HG03196 (cell line): ENCODE data around the gene TAS2R41.
"Not testable (repeated sequence)": the region's sequence is repeated elsewhere in the genome, so short reads cannot be mapped to it uniquely, and the experiment has no call there.

Experiments used
- ATAC-seq: cut with Tn5 transposase; IDR thresholded peaks from one replicate; pipeline ENCODE4 v1.9.1; 2021; ENCODE audit not compliant: unreplicated experiment

Gene TAS2R41

GRCh38 chr7:143455942-143456341 is 21.7 kb upstream of the TAS2R41 start:
- no peak for ATAC-seq

- ATAC-seq, result no peak
Measured at GRCh38 chr7:143456992-143457793, 20.5 kb upstream of the TAS2R41 start.

GRCh38 chr7:143458263-143458662 is 19.4 kb upstream of the TAS2R41 start:
- ATAC-seq, result no peak

- no peak for ATAC-seq
Measured at GRCh38 chr7:143458681-143459080, 19.0 kb upstream of the TAS2R41 start.

- ATAC-seq, result no peak
Measured at GRCh38 chr7:143459359-143459758, 18.3 kb upstream of the TAS2R41 start.

GRCh38 chr7:143460271-143460979 is 17.2 kb upstream of the TAS2R41 start:
- ATAC-seq, result no peak

- no peak for ATAC-seq
Measured at GRCh38 chr7:143462045-143462444, 15.6 kb upstream of the TAS2R41 start.

GRCh38 chr7:143463556-143463955 is 14.1 kb upstream of the TAS2R41 start:
- ATAC-seq, result no peak

GRCh38 chr7:143463957-143464356 is 13.7 kb upstream of the TAS2R41 start:
- no peak for ATAC-seq

- no peak for ATAC-seq
Measured at GRCh38 chr7:143467724-143468123, 9.9 kb upstream of the TAS2R41 start.

GRCh38 chr7:143472071-143472689 is 5.5 kb upstream of the TAS2R41 start:
- ATAC-seq, result not testable (repeated sequence)

- no peak for ATAC-seq
Measured at GRCh38 chr7:143479055-143479766, 1.5 kb downstream of the TAS2R41 start.

GRCh38 chr7:143480501-143480900 is 2.8 kb downstream of the TAS2R41 start:
- no peak for ATAC-seq

- ATAC-seq, result no peak
Measured at GRCh38 chr7:143484119-143484518, 6.4 kb downstream of the TAS2R41 start.

- ATAC-seq, result no peak
Measured at GRCh38 chr7:143485094-143485493, 7.4 kb downstream of the TAS2R41 start.

- ATAC-seq, result no peak
Measured at GRCh38 chr7:143485500-143485899, 7.8 kb downstream of the TAS2R41 start.

- ATAC-seq, result not testable (repeated sequence)
Measured at GRCh38 chr7:143486266-143486665, 8.6 kb downstream of the TAS2R41 start.

- ATAC-seq, result no peak
Measured at GRCh38 chr7:143487061-143487460, 9.4 kb downstream of the TAS2R41 start.

GRCh38 chr7:143487566-143487965 is 9.9 kb downstream of the TAS2R41 start:
- ATAC-seq, result no peak

- no peak for ATAC-seq
Measured at GRCh38 chr7:143490717-143491306, 13.1 kb downstream of the TAS2R41 start.

GRCh38 chr7:143492043-143492471 is 14.4 kb downstream of the TAS2R41 start:
- no peak for ATAC-seq
